Stimulated activated CD4-positive, alpha-beta T cell treated with anti-CD3 and anti-CD28 coated beads, TNF-alpha, amount 100 ng/mL, for 48 hours (primary cell): ENCODE results near the gene LMAN1L.

Experiments
- DNase-seq, 3 donors: peaks; one replicate each; pipeline ENCODE4 v3.0.0-alpha.2; 2020; ENCODE audit warnings: low read depth in 3 of 3

Gene LMAN1L

GRCh38 chr15:74857671-74858368, 45.2 kb downstream of the LMAN1L start:
- DNase-seq = no peak

GRCh38 chr15:74858369-74858740, 45.7 kb downstream of the LMAN1L start:
- no peak for DNase-seq

- no peak for DNase-seq
Observed at GRCh38 chr15:74863239-74864056, 50.8 kb downstream of the LMAN1L start.

GRCh38 chr15:74864296-74864695, 51.7 kb downstream of the LMAN1L start:
- DNase-seq = no peak

GRCh38 chr15:74865316-74865715, 52.7 kb downstream of the LMAN1L start:
- DNase-seq = no peak

GRCh38 chr15:74866090-74866489, 53.5 kb downstream of the LMAN1L start:
- no peak for DNase-seq

GRCh38 chr15:74867466-74868038, 54.9 kb downstream of the LMAN1L start:
- DNase-seq = no peak

GRCh38 chr15:74868059-74868458, 55.4 kb downstream of the LMAN1L start:
- no peak for DNase-seq

- no peak for DNase-seq
Observed at GRCh38 chr15:74869372-74869725, 56.7 kb downstream of the LMAN1L start.

- peak in 1 of 3 donors; percentile 33 for DNase-seq
Observed at GRCh38 chr15:74869726-74870407, 57.2 kb downstream of the LMAN1L start.

GRCh38 chr15:74870436-74871215, 58.0 kb downstream of the LMAN1L start:
- no peak for DNase-seq

GRCh38 chr15:74872702-74873035, 60.0 kb downstream of the LMAN1L start:
- no peak for DNase-seq

GRCh38 chr15:74873036-74873755, 60.6 kb downstream of the LMAN1L start, which contains the start of gene SCAMP2:
Gene SCAMP2, minus strand, starts transcription at chr15:74873365. Its CDS starts 110 bp downstream, at chr15:74873255.
- peak; percentile 76 to 90 (median 83) for DNase-seq

GRCh38 chr15:74873756-74874424, 61.3 kb downstream of the LMAN1L start:
- DNase-seq = no peak
